ENCODE results near the gene SYT7.

The SYT7 gene

DNA sequence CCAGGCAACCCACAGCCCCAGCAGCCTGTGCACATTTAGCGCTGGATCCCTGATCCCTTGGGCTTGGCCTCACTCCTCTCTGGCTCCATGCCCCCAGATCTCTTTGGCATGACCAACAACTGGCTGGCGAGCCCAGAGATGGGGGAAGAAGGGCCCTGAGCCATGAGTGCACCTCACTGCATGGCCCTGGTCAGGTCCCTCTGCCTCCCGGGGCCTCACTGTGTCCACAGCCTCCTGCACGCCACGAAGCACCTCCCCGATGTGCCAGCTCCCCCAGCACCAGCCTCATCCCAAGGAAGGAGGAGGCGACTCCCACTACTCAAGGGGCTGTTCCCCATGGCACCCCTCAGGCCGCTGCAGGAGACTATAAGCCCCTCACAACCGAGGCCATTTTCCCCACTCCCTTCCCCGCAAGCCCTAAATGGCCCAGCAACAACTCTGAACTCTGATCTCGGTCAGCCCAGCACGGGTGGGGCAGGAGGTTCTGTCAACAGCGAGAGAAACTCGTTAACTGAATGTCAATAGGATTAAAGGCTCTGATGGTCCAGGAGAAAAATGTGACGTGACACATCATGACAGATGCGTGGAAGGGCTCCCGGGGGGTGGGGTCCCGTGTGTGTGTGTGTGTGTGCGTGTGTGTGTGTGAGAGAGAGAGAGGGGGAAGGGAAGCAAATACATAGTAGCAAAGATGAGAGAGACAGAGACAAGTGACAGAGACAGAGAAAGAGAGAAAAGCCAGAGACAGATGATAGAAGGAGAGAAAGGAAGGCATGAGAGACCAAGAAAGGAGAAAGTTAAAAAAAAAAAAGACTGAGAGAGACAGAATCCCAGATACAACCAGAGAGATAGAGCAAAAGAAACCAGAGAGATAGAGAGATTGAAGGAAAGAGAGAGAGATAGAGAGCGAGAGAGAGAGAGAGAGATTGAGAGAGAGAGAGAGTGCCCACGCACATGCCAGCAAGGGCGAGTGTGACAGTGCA, 28.4 kb upstream of the SYT7 start:
- DNase-seq (ENCODE audit: low read depth), result no peak

DNA sequence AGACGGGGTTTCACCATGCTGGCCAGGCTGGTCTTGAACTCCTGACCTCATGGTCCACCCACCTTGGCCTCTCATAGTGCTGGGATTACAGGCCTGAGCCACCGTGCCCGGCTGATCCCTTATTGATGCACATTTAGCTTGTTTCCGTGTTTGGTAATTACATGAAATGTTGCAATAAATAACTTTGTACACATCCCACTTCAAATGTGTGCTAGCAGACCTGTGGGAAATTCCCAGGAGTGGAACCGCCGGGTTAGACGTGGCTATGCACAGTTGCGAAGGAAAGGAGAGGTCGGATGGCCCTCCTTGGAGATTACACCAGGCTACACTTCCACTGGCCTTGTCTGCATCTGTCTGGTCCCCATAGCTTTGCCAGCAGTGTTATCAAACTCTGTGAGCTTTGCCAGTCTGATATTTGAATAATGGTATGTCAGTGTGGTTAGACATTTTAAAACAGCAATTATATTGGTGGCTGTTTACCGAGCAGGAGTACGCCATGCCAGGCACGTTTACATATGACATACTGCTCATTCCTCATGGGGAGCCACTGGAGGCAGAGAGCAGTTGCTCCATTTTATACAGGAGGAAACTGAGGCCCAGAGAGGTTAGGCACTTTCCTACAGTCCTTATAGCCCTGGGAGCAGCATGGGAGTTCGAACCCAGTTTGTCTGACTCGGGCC, 27.2 kb upstream of the SYT7 start:
- no peak for DNase-seq (ENCODE audit: low read depth)

DNA sequence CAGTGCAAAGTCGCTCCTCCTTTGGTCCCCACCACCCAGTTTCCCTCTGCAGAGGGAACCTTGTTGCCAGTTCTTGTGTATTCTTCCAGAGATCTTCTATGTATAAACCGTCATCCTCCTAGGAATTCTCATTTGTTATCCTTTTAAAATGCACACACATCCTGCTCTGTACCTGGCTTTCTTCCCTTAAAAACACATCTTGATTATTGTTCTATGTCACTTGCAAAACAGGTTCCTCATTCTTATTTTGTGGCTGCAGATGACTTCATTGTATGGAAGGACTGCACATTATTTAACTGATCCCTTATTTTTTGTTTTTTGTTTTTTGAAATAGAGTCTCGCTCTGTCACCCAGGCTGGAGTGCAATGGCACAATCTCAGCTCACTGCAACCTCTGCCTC, 26.6 kb upstream of the SYT7 start:
- no peak for DNase-seq (ENCODE audit: low read depth)

DNA sequence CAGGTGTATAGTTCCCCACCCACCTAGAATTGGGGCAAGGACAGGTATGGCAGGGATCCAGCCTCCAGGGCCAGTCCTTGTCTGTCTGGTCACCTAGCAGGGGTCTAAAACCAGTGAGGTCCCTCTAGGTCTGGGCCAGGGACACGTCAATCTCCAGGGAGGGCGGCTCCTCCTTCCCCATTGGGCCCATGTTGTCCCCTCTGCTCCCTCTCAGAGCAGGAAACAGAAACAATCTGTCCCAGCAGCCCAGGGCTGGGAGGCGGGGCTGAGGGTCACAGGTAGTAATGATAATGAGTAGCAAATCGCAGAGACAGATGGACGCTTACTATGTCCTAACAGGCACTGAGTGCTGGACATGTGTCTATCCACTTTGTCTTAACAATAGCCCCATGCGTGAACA, 22.8 kb upstream of the SYT7 start:
- no peak for DNase-seq (ENCODE audit: low read depth)

DNA sequence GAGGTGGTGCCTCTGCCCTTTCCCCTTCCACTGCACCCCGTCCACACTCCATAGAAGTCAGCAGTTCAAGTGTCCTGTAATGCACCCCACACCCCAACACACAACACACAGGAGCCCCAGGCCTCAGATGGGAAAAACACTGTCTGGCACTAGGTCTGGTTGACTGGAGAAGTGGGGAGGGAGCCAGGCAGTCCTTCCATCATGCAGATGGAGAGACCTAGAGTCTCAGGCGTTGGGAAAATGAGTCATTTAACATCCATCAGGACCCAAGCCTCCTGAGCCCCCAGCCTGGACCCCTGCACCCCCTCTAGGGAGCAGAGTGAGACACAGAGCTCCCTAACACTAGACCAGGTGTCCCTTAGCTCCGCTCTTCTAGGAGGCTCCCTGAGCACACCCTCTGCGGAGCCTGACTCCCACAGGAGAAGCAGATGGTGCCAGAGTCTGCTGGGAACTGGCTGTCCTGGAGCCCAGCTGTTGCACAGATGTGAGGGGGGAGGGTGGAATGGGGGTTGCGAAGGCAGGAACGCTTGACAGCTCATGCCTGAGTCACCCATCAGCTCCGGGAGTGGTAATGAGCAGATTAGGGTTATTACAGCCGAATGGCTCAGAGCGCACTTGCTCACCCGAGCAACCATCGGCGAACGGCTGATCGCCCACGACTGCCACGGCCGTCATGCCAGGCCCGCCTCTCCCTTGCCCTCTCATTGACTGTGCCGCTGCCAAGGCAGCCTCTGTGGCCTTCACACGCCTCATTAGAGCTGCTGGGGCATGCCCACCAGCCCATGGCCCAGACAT, 22.1 kb upstream of the SYT7 start:
- no peak for DNase-seq (ENCODE audit: low read depth)

DNA sequence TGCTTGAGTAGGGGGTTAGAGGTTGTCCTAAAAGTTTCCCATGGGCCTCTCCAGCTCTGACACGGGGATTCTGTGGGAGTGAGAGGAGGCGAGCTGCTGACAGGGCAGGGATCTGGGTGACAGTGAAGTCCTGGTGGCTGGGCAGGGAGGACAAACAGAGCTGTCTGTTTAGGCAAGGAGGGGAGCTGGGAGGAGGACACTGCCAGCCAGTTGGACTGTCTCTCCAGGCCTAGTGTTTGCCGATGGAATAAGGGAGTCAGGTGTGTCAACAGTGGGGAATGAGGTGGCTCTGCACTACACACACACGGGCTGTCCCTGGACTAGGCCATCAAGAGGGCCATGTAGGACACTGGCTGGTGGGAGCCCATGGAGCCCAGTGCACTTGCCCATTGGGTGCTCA, 20.6 kb upstream of the SYT7 start:
- no peak for DNase-seq (ENCODE audit: low read depth)

DNA sequence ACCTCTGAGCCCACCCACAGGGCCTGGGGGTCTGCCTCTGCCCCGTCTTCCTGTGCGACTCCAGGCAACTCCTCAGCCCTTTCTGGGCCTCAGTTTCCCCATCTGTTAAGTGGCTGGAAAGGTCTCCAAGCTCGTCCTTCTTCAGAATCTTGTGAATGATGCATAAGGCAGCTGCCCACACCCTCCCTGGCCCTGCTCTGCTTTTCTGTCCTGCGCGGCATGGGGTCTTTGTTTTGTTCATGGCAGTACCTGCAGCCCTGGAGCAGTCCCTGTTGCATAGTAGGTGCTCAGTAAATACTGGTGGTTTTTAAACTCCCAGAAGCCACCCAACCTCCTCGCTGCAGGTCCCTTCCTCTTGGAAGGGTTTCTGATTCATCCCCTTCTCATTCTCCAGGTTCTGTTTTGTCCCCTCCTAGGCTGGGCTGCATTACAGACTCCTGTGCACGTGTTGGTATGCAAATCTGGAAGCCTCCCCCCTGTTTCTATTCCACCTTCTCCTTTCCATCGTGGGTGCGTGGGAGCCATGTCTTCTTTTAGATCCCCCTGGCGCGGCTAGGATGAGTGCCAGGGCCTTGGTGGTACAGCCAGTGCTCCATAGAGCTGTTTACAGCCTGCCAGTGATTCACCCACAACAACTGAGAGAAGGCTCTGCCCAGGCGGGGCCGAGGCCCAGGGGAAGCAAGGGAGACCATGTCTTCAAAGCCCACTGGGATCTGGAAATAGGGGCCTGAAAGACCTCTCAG, 19.3 kb upstream of the SYT7 start:
- DNase-seq (ENCODE audit: low read depth), result no peak

DNA sequence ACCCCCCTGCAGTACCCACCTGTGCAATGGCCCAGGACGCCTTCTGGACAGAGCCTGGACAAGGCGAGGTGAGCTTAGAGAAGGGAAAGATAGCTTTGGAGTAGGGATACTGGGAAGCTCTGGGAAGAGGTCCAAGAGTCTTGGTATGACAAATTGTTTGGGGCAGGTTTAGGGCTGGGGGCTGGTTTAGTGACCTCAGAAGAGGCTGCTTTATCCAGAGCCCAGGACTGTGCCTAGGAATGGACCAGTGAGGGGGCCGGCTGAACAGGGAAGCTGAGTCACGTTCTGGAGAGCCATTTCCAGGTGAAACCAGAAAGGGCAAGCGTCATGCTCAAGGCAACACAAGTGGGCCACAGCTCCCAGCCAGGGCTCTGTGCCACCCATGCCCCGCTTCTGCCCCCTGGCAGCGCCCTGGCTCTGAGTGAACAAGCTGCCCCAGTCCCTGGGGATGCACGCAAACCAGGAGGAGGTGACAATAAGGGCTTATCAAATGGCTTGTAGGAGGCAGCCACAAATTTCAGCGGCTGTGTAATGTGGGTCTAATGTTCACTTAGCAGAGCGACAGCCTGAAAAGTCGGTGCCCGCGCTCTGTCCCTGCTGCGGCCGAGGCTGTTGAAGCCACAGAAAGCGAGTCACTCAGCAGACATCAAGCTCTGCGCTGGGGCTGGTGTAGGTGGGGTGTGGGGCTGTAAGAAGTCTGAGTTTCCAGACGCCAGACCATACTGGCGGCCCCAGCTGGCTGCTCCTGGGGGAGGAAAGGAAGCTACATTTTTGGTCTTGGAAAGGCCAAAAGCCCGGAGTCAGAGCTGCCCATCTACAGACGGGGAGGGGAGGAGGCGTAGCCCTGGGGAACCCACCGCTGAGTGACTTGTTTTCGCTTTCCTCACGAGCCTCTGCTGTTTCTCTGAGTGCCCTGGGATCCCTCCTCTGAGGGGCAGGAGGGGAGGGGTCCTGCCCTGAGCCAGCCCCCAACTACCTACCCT, 18.3 kb upstream of the SYT7 start:
- DNase-seq (ENCODE audit: low read depth), result no peak

DNA sequence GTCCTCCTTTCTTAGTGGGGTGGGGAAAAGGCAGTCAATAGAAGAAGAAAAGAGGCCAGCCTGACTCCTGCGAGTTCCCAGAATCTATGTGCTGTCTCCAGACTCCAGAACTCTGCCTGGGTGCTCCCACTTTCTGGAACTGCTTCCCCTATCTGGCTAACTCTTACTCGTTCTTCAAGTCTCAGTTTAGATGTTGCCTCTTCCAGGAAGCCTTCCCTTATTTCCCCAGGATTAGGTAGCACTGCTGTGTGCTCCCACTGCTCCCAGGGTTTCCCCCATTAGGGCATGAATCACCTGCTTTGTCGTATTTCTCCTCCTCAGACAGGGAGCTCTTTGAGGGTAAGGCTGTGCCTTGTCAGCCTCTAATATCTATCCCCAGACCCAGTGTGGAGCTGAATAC, 17.5 kb upstream of the SYT7 start:
- DNase-seq (ENCODE audit: low read depth), result no peak

DNA sequence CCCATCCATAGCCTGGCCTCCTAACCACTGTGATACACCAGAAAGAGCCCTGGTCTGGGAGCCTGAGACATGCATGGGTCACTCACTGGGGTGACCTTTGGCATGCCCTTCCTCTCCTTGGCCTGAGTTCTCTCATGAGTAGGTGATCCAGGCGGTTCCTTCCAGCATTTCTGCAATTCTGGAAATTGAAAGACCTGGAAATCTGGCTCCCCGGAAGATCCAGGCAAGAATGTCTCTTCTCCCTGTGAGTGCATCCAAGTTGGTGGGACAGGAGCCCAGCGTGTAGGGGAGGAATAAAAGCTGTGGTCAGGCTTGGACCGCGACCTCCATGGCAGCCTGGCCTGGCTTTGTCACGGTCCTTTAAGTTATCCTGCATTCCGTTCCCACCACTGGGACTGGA, 16.1 kb upstream of the SYT7 start:
- no peak for DNase-seq (ENCODE audit: low read depth)

DNA sequence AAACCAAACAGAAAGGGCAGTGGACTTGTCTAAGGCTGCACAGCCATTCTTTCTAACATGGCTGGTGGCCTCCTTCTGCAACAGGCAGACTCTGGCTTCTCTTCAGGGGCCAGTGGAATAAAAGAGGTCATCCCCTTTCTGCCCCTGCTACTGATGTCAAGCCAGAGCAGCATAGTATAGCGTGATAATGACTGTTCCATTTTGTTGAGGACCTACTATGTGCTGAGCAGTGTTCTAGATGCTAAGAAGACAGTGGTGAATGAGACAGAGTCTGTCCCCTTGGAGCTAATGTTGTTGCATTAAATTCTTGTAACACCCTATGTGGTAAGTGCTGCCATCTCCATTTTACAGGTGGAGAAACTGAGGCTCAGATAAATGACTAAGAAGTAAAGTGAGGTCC, 15.7 kb upstream of the SYT7 start:
- DNase-seq (ENCODE audit: low read depth), result no peak

DNA sequence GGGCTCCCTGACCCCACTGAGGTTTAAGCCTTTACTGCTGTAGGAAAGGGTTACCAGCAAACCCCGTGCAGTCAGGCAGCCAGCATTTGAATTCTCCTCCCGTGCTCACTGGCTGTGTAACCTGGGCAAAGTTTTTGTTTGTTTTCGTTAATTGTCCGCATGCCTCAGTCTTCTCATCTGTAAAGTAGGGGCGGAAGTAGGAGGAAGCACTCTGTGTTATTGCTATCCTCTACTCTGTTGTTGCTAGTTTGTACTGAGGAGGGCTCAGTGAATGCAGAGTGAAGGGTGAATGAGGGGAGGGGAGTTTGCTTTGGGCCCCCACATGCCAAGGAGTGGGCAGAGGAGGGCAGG, 14.0 kb upstream of the SYT7 start:
- no peak for DNase-seq (ENCODE audit: low read depth)

DNA sequence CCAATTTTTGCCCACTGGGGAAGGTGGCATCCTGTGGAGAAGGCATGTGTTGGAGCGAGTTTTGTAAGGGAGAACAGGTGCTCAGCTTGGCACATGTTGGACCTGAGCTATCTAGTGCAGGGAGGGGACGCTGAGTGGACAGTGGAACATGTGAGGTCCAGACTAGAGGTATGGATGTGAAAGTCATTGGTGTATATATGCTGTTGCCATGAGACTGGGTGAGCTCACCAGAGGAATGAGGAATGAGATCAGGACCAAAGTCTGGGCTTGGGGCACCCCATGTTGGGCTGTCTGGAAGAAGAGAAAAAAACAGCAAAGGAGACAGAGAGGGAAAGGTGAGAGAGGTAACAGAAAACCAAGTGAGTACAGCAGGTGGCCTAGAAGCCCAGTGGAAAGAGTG, 12.3 kb upstream of the SYT7 start:
- no peak for DNase-seq (ENCODE audit: low read depth)

DNA sequence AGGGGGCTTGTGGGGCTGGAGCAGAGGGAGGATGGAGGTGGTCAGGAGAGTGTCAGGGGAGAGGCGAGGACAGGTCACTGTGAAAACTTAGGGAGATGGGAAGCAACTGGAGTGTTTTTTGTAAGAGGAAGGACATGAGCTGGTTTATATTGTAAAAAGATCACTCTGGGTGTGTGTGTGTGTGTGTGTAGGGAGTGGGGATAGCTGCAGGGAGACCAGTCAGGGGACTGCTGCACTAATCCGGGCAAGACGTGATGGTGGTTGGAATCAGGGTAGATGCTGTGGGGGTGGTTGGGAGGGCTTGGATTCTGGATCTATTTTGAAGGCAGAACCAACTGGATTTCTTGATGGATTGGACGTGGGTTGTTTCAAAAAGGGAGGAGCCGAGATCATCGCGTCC, 11.3 kb upstream of the SYT7 start:
- no peak for DNase-seq (ENCODE audit: low read depth)

DNA sequence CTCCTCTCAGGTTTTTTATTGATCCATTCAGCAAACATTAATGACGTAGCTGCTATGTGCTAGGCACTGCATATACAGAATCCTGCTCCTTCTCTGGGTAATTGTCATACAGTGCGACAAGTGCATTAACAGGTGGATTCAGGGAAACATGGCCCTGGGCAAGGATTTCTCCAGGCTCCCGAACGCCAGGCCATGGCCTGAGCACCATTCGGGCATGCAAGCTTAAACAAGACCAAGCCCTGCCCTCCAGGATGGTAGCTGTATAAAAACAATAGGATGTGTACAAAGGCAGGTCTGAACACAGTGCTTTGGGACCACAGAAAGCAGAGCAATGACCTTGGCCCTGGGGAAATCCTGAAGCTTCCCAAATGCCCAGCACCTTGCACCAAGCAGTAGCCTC, 9.1 kb upstream of the SYT7 start:
- no peak for DNase-seq (ENCODE audit: low read depth)

DNA sequence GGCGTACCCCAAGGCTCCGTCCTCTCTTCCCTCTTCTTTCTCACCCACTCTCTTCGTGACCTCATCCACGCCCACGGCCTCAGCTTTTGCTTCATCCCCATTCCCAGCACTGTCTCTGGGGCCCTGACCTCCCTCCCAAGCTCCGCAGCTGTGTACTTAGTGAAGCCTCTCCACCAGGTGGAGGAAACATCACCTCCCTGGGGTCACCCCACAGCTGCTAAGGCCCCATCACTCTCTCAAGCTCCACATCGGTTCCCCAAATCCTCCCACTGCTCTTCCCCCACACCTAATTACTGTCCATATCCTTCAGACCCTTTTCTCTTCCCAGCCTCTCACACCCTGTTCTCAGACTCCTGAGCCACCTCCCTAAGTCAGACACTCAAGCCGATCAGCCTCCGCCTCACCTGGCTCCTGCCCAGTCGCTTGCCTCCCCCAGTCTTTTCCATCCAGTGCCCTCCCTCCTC, 7.9 kb upstream of the SYT7 start:
- DNase-seq (ENCODE audit: low read depth), result no peak

DNA sequence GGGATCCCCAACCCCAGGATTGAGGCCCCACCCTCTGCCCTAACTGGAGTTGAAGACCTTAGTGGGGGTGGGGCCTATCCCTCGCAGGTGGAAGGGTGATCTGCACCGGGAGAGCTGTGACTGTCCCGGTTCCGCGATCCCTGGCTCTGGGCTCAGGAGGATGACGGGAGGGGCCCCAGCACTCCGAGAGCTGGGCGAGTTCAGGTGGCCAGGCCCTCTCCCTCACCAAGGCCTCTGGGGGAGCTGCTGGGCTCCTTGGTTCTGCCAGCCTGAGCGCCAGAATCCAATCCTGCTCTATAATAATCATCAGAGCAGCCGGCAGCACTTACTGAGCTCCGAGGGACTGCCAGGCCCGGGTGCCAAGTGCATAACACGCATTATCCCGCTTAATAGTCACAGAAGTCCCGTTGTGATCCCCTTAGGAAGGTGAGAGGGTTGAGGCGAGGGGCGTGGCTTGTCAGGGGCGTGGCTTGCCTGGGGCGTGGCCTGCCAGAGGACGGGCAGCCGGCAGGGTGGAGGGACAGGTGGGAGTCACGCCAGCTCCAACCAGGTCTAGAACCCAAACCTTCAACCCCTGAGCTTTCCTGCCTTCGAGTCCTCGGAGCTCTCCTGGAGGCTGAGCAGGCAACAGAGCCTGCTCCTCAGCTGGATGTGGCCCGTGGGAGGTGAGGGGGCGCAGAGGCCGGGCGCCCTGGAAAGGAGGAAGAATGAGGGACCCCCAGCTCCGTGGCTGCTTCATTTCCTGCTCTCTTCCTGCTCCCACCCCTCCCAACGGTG, 7.3 kb upstream of the SYT7 start:
- DNase-seq (ENCODE audit: low read depth), result no peak

DNA sequence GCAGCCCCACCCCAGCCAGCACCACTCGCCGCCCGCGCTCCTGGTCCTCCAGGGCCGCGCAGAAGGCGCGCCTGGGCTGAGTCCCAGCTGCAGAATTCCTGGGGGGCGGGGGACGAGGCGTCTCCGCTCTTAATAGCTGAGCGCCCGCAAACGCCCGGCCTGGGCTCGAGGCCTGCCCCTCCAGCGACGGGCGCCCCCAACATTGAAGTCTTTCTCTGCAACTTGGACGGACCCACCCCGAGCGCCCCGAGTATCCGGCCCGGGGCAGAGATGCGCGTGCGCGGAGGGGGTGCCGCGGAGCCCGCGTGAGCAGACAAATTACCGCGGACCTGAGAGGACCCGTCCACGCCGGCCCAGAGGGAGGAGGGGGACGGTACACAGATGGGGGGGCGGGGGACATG, 6.7 kb upstream of the SYT7 start:
- DNase-seq (ENCODE audit: low read depth), result no peak

DNA sequence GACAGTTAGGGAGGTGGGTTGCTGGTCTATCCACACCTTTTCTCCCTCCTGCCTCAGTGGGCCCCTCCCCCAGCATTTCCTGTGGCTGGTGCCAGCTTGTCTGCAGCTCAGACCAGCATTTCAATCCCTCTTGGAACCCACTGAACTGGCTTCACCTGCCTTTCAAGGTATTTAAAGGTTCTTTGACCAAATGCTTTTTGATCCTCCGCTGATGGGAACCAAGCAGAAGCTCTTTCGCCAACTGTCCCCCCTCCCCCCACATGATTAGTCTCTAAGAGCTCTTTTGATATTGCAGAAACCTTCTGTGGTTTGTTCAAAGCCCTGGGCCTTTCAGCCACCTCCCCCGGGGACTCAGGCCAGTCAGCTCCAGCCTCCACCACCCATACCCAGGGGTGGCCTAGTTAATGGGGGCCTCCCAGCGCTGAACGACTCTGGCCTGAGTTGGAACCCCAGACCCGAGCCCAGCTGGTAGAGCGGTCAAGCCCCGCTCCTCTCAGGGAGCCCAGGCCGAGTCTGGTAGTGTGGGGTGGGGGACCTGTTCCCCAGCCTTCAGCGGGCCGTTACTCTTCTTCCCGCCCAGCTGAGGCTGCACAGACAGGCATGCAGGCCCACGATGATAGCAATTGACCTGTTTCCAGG, 6.0 kb upstream of the SYT7 start:
- DNase-seq (ENCODE audit: low read depth), result no peak

DNA sequence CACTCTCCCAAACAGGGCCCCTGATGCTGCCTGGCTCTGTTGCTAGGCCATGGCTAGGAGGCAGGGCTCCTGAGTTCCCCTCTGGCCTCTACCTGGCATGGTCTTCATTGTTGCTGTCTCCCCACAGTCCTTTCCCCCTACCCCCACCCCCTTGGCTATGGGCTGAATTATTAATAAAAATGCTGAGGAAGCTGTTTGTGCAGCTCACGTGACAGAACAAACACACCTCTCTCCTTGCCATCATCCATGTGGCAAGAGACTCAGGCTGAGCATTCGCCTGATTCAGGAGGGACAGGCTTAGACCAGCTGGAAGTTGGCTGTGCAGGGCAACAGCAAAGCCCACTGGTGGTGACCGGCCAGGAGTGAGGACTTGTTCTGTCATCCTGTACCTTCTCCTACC, 4.2 kb upstream of the SYT7 start:
- DNase-seq (ENCODE audit: low read depth), result no peak
